Measurements from ENCODE around the gene TTC39A.

Gene TTC39A

DNA sequence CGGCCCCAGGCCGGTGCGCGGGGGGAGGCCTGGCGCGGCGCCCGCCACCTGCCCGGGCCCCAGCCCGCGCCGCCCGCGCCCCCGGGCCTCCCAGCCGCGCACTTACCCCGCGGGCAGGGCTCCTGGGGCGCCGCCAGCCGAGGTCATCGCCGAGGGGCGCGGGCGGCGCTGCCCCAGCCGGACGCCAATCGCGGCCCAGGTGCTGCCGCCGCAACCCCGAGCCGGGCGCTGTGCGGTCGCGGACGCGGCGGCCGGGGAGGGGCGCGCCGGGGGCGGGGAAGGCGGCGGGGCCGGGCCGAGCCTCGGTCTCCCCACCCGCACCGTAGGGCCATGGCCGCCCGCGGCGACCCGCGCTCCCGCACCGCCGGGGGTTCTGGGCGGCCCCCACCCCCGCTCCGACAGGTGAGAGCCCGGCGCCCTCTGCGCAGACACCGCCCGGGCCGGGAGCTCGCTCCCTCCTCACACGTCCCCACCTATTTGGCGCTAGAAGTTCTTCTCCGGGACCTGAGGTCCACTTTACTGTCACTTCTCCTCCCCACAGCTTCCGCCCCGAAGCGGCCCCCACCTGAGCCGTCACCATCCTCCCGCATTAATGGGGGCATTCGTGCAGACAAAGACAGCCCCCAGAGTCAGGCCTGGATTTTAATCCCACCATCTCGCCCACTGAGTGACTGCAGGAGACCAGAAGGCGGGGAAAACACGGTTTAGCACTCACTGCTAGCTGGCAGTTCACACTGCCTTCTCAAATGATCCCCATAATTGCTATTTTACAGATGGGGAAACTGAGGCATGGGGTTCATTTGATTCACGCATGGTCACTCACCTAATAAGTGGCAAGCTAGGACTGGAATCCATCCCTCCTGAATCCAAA, at the start of gene TTC39A:
Gene TTC39A, minus strand, starts transcription at position 232 of the 871 bp plus-strand sequence. Its CDS starts 85 bp downstream, at position 147.
- DNase-seq (ENCODE audit: extremely low read depth, low read depth) = no peak
- TF ChIP-seq, protein P1, sequence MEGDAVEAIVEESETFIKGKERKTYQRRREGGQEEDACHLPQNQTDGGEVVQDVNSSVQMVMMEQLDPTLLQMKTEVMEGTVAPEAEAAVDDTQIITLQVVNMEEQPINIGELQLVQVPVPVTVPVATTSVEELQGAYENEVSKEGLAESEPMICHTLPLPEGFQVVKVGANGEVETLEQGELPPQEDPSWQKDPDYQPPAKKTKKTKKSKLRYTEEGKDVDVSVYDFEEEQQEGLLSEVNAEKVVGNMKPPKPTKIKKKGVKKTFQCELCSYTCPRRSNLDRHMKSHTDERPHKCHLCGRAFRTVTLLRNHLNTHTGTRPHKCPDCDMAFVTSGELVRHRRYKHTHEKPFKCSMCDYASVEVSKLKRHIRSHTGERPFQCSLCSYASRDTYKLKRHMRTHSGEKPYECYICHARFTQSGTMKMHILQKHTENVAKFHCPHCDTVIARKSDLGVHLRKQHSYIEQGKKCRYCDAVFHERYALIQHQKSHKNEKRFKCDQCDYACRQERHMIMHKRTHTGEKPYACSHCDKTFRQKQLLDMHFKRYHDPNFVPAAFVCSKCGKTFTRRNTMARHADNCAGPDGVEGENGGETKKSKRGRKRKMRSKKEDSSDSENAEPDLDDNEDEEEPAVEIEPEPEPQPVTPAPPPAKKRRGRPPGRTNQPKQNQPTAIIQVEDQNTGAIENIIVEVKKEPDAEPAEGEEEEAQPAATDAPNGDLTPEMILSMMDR (IDR thresholded peaks at IDR 0.05; ENCODE audit: low read depth, low read length) = no peak

DNA sequence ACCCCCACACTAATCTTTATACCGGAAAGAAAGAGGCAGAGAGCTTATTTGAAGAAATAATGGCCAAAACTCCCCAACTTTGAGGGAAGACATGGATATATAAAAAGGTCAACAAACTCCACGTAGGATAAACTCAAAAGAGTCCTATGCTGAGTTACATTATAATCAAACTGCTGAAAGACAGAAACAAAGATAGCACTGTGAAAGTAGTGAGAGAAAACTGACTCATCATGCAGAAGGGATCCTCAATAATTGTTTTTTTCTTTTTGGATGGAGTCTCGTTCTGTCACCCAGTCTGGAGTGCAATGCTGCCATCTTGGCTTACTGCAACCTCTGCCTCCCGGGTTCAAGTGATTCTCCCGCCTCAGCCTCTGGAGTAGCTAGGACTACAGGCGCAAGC, 48.5 kb upstream of the TTC39A start:
- TF ChIP-seq, protein P1 (IDR thresholded peaks at IDR 0.05; ENCODE audit: low read depth, low read length) = no peak
- DNase-seq (ENCODE audit: extremely low read depth, low read depth) = no peak

DNA sequence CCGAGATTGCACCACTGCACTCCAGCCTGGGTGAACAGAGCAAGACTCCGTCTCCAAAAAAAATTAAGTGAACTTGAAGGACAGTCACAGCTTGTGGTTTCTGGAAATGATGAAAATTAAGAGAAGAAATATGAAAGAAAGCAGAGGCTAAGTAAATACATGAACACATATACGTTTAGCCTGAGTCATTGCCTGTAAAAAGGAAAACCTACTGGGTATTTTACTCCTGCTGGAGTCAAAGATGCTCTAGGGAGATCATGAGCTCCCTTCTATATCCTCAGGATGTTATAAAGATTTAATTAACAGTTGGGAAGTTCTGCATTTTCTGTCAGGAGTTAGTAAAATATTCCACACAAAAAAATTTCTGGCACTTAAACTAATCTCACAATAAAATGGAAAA, 43.5 kb upstream of the TTC39A start:
- TF ChIP-seq, protein P1 (IDR thresholded peaks at IDR 0.05; ENCODE audit: low read depth, low read length) = no peak
- no peak for DNase-seq (ENCODE audit: extremely low read depth, low read depth)

GRCh38 chr1:51372561-51372960, 42.2 kb upstream of the TTC39A start:
- TF ChIP-seq, protein P1 (IDR thresholded peaks at IDR 0.05; ENCODE audit: low read depth, low read length) = no peak
- no peak for DNase-seq (ENCODE audit: extremely low read depth, low read depth)

GRCh38 chr1:51369171-51369570, 38.8 kb upstream of the TTC39A start:
- TF ChIP-seq, protein P1 (IDR thresholded peaks at IDR 0.05; ENCODE audit: low read depth, low read length) = no peak
- DNase-seq (ENCODE audit: extremely low read depth, low read depth) = no peak

DNA sequence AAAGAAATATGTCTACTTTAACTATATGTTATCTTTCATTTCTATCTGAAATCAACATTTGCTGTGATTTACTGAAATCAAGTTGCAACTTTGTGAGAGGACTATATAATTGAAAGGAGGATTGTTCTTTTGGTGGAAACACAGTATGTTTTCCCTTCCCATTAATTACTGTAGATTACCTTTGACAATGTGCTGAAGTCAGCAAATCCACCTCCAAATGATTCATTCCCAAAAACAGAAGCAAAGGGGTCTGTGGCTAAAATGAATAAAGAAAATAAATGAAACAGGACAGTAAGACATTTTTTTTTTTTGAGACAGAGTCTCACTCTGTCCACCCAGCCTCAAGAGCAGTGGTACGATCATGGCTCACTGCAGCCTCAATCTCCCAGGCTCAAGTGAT, 35.4 kb upstream of the TTC39A start:
- no peak for DNase-seq (ENCODE audit: extremely low read depth, low read depth)

GRCh38 chr1:51359879-51360278, 29.5 kb upstream of the TTC39A start:
- DNase-seq (ENCODE audit: extremely low read depth, low read depth) = no peak
- TF ChIP-seq, protein P1 (IDR thresholded peaks at IDR 0.05; ENCODE audit: low read depth, low read length) = no peak

More for the DNA sequence above, 35.4 kb upstream of the TTC39A start:
- TF ChIP-seq, protein P1 (IDR thresholded peaks at IDR 0.05; ENCODE audit: low read depth, low read length) = no peak

Data from AG09319 (cell line).